ENCODE measurements around the gene PIGR.
A peak's percentile ranks its signal among the peaks of the same experiment; 100 is the strongest.

The PIGR gene

DNA sequence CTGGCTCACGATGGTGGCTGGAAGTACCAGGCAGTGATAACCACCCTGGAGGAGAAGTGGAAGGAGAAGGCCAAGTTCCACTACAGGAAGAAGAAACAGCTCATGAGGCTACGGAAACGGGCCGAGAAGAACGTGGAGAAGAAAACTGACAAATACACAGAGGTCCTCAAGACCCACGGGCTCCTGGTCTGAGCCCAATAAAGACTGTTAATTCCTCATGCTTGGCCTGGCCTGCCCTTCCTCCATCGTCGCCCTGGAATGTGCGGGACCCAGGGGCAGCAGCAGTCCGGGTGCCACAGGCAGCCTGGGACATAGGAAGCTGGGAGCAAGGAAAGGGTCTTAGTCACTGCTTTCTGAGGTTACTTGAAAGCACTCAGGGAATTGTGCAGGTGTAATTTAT, 38.2 kb downstream of the PIGR start:
- no peak for DNase-seq

DNA sequence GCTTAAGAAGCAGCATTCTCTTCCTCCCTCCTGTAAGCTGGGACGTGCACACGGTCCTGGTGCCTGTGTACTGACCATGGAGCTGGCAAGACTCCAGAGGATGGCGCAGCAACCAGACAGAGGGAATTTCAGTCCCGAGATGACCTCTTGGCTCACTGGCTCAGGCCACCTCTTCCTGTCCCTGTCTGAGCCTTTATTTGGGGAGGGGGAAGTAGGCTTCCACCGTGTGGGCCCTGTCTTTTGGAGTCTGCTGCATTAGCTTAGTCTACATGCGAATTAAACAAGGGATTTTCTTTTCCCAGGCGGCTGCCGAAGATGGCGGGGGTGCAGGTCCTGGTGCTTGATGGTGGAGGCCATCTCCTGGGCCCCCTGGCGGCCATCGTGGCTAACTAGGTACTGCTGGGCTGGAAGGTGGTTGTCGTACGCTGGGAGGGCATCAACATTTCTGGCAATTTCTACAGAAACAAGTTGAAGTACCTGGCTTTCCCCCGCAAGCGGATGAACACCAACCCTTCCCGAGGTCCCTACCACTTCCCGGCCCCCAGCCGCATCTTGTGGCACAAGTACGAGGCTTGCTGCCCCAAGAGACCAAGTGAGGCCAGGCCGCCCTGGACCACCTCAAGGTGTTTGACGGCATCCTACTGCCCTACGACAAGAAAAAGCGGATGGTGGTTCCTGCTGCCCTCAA, 38.8 kb downstream of the PIGR start:
- no peak for DNase-seq

DNA sequence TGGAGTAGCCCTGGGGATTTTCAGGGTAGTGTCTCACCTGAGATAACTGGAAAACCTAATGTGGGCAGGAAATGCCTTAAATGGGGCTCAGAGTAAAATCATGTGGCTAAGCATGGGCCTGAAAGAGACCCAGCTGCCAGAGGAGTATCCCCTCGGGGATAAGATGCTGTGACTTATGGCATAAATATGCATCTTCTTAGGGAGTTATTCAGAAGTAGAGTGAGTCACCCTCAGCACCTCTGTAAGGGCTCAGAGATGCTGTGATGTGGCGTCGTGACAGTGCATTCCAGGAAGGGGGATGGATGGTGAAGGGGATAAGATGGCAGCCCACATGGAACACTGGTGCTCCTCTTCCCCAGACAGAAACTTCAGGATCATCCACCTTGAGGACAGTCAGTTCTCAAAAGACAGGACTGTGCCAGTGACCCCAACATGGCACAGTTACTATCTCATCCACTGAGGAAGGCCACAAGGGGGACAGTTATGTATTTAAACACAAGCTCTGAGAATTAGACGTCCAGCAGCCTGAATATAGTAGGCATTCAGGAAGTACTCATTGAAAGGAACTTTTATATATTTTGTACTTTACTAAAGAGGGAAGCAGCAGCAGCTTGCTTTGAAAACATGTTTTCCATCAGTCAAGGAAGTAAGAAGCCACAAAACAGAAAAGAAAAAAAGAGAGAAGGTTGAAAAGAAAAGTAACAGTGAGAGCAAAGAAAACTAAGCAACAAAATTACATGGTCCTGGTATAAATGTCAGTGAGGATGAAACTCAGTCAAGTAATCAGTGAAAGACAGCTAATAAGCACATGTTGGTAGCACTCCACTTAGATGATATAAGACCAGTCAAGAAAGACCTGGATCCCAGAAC, 40.7 kb downstream of the PIGR start:
- no peak for DNase-seq

DNA sequence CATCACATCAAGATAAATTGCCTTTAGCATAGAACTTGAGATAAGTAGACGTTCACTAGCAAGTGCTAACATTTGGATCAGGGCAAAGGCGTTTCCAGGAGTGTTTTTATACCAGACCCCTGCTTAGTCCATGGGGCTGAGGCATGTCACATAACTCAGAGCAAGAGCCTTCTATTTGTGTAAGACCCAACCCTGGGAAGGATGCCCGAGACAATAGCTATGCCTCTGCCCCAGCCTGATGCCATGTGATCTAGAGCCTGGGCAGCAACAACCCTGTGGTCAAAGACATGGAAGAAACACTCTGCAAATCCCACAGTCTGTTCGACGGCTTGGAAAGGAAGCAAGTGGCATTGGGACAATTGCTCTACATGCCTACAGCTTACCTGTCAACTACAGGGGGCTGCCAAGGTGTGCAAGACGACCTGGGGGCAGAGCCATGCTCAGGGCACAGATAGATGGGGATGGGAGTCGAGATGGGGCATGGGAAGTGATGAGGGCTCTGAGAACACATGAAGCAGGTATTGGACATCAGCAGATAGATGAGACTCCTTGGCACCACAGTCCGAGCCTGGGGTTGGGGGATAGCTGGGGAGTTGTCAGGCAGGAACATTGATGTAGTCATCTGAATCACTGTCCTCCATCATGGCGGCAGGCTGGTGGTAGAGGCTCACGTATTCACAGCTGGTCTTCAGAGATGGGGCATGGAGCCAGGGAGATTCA, 41.7 kb downstream of the PIGR start:
- DNase-seq = no peak

DNA sequence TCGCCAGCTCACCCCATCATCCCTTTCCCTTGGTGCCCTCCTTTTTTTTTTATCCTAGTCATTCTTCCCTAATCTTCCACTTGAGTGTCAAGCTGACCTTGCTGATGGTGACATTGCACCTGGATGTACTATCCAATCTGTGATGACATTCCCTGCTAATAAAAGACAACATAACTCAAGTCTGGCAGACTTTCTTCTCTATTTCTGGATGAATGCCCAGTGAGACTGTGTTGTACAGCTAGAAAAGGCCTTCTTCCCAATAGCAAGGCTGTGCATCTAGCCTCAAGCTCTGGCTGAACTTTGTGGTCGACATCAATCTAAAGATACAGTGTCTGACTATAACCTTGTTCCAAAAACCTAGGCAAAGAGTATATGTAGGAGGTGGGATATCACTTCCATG, 42.6 kb downstream of the PIGR start:
- DNase-seq = no peak

DNA sequence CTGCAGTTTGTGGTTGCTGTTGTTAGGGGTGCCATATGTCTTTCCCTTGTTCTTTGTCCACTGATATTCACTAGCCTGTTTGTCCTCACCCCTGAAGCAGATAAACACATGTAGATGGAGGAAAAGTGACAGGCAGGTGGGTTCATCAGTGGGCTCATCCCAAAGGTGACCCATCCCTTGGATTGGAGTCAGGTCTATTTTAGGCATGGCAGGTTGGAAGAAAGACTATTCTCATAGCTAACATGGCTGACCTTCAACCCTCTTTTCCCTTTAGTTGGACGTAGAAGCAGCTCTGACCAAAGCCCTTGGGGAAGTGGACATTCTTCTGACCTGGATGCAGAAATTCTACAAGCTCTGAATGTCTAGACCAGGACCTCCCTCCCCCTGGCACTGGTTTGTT, 43.6 kb downstream of the PIGR start:
- DNase-seq = no peak

DNA sequence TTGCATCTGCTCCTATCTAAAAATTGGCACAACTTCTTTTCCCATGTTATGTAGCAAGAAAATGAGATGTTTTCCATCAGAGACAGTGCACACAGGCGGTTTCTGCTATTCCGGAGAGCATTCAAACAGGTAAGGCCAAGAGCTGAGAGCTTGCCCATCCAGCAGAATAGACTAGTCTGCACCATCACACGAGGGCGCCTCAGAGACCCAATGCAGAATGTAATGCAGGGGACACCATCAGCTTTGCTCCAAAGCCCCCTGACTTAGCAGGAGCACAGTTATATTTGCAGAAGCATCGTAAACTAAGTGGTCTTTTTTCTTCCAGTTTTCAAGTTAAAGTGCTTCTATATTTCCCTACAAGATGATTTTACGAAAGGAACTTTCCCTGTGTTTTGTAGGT, 44.3 kb downstream of the PIGR start:
- DNase-seq = no peak

DNA sequence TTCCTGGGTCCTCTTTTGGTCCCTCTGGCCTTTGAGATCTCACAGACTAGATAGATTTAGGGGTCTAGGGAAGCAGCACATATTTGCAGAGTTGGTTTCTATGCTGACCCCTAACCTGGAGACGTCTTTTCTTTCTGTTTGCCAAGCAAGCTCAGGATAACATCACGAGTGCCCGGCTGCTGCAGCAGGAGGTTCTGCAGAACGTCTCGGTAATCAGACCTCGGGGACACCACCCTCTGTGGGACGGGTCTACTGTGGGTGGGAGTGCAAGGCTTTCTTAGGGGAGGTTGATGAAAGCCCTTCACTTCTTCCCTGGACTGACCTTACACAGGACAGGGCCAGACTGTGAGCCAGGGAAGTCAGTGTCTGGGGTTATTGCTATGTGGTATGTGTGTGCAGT, 46.1 kb downstream of the PIGR start:
- DNase-seq = no peak

DNA sequence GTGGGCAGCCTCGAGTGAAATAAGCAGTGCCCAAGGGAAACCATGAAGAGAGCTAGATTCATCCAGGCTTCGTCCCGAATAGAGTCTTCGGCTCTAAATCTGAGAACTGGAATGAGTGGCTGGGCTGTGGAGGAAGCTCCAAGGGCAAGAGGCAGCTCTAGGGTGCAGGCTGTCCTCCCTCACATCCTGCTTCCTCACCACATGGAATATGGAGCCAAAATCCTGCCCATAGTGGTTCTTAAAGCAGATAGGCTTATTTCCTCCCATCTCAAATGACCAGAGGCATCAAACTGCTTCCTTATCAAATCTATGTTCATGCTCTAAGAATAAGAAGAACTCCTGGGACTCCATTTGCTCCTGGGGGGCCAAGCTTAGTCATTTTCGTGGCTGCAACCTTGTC, 46.5 kb downstream of the PIGR start:
- no peak for DNase-seq

DNA sequence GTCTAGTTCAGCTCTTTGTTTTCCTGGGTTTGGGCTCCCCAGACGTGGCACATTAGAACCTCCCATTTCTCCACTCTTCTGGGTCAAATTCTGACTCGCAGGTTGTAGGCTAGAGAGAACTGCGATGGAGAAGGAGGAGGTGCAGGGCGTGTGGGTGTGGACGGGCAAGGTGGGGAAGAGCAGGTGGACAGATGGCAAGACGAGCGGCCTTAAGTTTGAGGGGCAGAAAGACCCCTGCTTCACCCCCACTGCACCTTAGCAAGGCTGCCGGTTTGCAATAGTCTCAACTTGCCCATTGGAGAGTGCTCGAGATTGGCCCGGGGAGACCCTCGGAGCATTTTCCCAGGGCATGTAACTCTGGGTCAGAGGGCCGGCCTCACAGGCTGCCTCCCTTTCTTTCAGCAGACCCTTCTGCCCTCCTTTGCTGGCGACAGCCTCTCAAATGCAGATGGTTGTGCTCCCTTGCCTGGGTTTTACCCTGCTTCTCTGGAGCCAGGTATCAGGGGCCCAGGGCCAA, 47.3 kb downstream of the PIGR start:
- no peak for DNase-seq

DNA sequence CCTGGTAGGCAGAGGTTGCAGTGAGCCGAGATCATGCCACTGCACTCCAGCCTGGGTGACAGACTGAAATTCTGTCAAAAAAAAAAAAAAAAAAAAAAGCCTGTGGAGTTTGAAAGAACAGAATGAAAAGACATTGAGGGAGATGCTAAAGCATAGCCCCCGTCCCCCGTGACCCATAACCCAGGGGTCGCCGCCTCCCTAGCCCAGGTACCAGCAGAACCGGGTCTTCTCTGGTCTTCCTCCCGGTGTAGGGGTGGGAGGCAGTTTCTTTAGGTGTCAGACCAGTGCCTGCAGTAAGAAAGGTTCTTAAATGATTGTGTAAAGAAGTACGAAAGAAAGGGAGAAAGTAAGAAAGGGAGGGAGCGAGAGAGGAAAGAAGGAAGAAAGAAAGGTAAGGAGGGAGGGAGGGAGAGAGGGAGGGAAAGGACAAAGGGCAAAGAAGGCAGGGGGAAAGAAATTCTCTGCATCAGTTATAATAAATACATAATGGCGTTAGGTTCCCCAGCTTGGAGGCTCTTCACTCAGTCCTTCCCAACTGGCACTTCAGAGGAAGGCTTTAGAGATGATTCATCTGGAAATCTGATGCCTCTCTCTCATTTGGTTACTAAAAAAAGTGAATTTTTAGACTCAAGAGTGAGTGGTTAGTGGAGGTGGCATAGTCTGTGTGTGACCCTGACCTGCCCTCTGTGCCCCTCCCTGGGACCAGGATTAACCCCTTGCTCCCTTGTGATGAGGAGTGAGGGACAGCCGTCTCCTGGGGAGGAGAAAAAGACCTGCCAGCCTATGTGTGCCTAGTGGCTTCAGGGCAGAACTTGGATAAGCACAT, 48.0 kb downstream of the PIGR start:
- no peak for DNase-seq

DNA sequence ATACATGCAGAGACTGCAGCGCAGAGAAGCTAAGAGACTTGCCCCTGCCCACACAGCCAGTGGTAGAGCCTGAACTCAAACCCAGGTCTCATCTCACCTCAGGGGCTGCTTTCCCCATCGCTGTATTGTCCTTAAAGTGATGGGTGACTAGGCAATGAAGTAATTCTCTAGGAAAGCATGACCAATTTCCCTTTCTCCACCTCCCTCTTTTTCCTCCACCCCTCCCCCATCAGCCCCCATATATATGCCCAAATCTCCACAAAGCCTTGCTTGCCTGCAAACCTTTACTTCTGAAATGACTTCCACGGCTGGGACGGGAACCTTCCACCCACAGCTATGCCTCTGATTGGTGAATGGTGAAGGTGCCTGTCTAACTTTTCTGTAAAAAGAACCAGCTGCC, 49.1 kb downstream of the PIGR start, which contains the start of gene IL24:
IL24 (plus strand) TSS at position 269 of the 400 bp plus-strand sequence. CDS start 390 bp downstream, outside the sequence.
- DNase-seq = no peak

DNA sequence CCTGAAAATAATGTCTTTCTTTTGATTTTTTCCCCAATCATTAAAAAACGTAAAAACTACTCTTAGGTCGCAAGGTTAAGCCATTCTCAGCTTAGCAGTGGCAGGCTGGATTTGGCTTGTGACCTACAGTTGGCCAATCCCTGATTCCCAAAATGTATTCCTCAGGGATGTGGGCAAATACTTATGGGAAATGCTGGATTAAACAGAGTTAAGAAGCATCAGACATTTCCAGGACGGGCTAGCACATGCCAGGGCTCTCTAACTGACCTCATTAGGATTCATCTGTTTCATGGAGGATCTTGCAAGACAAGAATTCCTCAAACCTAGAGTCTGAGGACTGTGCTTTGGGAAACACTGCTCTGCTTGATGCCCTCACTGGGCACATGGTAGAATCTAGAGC, 50.0 kb downstream of the PIGR start:
- DNase-seq = no peak

DNA sequence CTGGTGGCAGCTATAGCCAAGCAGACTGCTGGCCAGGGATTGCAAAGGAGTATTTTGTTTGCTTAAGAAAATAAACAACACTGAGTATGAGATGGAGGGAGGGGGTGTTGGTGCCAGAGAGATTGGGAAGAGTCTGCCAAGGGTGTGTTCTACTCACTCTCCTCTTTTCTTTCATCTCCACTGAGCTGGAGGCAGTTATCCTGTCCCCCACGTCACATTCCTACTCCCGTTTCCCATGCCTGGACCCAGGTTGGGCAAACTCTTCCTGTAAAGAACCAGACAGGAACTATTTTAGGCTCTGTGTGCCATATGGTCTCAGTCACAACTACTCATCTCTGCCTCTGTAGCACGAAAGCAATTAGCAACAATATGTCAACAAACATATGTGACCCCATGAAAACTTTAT, 50.4 kb downstream of the PIGR start:
- peak; percentile 48 for DNase-seq

DNA sequence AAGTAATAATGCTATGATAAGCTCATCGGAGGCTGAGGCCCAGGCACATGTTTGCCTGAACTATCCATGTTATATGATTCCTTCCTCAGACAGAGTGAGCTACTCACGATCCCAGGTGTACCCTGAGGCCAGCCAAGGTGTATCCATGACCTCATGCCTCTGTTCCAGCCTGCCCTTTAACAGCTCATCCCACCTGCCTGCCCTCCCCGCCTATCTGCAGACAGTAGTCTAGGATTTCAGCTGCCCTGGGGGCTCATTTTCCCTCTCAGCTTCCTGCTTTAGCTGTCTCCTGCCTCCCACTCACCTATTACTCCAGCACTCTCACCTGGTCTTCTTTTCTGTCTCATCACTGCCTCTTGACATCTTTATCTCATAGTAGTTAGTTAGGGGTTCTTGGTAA, 50.9 kb downstream of the PIGR start:
- peak; percentile 48 for DNase-seq

DNA sequence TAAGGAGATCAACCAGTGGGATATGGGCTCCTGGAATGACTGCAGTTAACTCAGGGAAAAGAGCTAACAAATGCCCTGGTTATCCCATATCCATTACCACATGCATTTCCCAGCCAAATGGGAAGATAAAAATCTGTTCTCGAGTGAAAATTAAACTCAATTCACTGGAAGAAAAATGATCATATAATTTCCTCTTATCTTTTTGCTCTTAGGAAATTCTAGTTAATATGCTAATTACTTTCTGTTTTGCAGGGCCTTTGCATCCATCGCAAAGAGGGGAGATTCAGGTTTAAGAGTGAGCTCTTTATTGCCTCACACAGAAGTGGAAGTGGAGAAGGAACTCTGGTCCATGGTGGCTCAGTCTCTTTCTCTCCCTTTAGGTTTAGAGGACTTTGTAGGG, 52.9 kb downstream of the PIGR start:
- DNase-seq = no peak

DNA sequence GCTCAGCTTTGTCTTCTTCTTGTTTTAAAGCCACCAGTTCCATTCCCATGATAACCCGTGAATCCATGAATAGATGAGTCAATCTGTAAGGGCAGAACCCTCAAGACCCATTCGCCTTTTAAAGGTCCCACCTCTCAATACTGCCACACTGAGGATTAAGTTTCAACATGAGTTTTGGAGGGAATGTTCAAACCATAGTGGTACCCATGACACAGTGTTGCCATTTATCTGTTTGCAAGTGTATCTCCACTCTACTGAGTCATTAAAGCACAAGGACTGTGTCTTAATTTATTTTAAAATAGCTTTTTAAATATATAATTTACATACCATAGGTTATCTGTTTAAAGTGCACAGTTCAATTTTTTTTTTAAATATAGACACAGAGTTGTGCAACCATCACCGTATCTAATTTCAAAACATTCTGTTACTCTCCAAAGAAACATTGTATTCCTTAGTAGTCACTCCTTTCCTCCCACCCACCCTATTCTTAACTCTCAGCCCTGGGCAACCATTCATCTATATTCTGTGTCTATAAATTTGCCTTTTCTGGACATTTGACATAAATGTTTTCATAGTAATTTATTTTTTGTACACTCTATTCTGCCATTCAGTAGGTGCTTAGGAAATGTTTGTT, 53.8 kb downstream of the PIGR start:
- DNase-seq = no peak

DNA sequence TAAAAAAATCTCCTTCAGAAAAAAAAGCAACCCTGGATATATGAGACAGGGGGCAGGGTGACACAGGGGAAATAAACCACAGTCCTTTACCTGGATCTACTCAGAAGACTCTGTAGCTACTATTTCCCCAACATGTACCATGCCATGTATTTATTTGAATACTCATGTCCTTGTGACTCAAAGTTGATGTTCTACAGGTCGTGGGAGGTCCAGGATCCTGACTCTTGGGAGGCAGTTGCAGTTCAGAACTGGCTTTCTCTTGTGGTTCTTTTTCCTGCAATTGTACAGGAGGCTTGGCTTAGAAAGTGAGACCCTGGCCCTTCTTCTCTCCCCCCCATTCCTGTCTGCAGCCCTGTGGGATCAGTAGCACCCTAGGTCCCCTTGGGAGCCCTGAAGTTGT, 54.9 kb downstream of the PIGR start:
- DNase-seq = no peak

DNA sequence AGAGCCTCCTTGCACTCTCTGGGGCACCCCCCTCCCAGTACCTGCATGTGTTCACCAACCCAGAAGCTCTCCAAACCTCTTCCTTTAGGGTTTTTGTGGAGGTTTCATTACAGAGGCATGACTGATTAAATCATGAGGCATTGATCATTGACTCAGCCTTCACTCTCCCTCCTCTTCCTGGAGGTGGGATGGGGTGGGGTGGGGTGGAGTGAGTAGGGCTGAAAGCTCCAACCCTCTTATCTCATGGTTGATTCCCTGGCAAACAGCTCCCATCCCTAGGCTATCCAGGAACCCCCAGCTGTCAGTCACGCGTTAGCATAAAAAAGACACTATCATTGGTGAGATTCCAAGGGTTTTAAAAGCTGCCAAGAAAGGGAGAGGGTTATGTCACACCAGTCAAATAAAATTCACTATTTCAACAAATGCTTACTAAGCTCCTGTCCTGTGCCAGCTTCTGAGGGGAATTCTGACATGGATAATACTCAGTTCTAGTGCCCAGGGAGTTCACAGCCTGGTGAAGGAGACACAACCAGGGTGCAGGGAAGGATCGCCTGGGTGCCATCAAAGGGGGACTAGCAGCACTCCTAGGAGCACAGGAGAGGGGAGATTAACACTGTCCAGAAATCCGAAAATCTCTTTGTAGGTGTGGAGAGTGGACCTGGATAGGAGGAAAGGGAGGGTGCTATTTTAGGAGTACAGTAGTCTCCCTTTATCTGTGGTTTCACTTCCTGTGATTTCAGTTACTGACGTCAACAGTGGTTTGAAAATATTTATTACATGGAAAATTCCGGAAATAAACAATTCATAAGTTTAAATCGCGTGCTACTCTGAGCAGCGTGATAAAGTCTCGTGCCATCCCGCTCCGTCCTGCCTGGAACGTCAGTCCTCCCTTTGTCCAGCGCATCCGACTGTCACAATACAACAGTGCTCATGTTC, 55.9 kb downstream of the PIGR start:
- DNase-seq = no peak

DNA sequence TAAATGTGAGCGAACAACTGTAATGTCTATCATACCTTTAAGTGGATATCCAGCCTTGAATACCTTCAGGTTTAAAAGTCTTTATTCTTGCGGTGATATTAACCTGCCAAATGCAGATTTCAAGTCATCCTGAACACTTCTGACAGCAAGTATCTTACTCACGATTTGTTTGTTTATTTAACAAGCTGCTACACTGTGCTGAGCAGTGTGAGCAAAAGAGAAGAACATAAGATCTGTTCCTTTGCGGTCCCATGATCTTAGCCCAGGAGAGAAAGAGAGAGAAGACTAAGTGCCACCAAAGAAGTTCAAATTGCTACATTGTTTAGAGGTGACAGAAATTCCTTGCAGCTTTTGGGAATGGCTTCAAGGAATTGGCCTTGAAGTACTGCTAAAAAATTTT, 58.6 kb downstream of the PIGR start:
- DNase-seq = no peak

DNA sequence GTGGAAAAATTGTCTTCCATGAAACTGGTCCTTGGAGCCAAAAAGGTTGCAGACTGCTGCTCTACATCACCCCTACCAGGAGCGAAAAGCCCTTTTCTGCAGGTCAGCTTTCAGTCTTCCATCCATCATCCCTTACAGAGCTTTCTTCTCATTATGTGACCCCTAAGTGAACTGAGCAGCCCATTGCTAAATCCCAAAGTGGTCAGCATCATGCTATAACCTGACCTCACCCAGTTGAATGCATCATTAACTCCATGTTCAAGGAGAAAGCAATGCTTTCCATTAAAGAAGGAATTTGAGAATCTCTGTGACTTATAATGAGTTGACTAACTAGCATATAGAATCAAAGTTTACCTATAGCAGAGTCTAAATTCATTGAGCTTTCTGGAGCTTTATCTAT, 59.4 kb downstream of the PIGR start:
- no peak for DNase-seq
